ENCODE results near the gene KDM4B. TPM values are rescaled to one million over a fixed set of nuclear protein-coding genes. Genes with fewer than 3 reads are reported as not detected.

KDM4B gene
- total and polyA plus RNA-seq, 10 of the 15 experiments (the other 5 are each of a cell fraction or from before 2014, with no cell fraction given), result 0.47 to 49.6 (median 16.2) TPM

DNA sequence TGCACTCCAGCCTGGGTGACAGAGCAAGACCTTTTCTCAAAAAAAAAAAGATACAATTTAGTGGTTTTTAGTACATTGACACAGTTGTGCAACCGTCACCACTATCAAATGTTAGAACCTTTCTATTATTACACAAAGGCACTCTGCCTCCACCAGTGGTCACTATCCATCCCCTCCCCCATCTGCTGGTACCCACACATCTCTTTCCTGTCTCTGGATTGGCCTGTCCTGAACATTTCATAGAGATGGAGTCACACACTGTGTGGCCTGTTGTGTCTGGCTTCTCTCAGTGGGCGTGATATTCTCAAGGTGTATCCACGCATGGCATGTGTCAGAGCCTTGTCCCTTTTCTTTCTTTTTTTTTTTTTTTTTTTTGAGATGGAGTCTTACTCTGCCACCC lies 11.2 kb downstream of the KDM4B start:
- no peaks in the 10 kb centered on the region for H3K27me3 ChIP-seq (replicated peaks in 1 of 2; ENCODE audit: control insufficient read depth in 2 of 2, insufficient read depth in 2 of 2, low read length in 1 of 2)
- CTCF ChIA-PET, result interaction anchor here (1.3 to 1.4 kb wide), 3 partner anchors 9 to 51 kb away, joined by 4 to 8 read pairs (median 7); no protein-coding TSS in a partner anchor
- BruUV-seq (replicated peaks), result no TSS peak
- in situ Hi-C loops (cut with MboI), result no loop called here
- peaks cover 8% of the 10 kb centered on the region for H3K4me1 ChIP-seq (ENCODE audit: control insufficient read depth, insufficient read depth, low read length)
- H3K9me3 ChIP-seq (replicated peaks; ENCODE audit: control insufficient read depth, insufficient read depth, low read length), result no peaks in the 10 kb centered on the region
- RAD21 ChIA-PET (ENCODE audit: unreplicated experiment), result no interaction called here
- SMC1A ChIA-PET (ENCODE audit: uncharacterized antibody, unreplicated experiment), result interaction anchor here (1.2 kb wide), 1 partner anchor 9 kb away, joined by 4 read pairs; no protein-coding TSS in a partner anchor
- peaks cover 52% of the 10 kb centered on the region for H3K79me2 ChIP-seq (ENCODE audit: control insufficient read depth, insufficient read depth, low read length)
- H2AFZ ChIP-seq (ENCODE audit: control insufficient read depth, low read depth, low read length), result no peak overlapping the region
- intact Hi-C loops (cut with micrococcal nuclease; ENCODE audit: unreplicated experiment), result no loop called here
- POLR2A ChIA-PET, result interaction anchor here (0.5 kb wide), 1 partner anchor 343 kb away, joined by 7 read pairs; no protein-coding TSS in a partner anchor
- TF ChIP-seq TCF7 (IDR thresholded peaks at IDR 0.05; ENCODE audit: borderline replicate concordance), result no peak
- TF ChIP-seq, protein P1, sequence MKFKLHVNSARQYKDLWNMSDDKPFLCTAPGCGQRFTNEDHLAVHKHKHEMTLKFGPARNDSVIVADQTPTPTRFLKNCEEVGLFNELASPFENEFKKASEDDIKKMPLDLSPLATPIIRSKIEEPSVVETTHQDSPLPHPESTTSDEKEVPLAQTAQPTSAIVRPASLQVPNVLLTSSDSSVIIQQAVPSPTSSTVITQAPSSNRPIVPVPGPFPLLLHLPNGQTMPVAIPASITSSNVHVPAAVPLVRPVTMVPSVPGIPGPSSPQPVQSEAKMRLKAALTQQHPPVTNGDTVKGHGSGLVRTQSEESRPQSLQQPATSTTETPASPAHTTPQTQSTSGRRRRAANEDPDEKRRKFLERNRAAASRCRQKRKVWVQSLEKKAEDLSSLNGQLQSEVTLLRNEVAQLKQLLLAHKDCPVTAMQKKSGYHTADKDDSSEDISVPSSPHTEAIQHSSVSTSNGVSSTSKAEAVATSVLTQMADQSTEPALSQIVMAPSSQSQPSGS (IDR thresholded peaks at IDR 0.05; ENCODE audit: low read length), result no peak
- TF ChIP-seq, protein P2, sequence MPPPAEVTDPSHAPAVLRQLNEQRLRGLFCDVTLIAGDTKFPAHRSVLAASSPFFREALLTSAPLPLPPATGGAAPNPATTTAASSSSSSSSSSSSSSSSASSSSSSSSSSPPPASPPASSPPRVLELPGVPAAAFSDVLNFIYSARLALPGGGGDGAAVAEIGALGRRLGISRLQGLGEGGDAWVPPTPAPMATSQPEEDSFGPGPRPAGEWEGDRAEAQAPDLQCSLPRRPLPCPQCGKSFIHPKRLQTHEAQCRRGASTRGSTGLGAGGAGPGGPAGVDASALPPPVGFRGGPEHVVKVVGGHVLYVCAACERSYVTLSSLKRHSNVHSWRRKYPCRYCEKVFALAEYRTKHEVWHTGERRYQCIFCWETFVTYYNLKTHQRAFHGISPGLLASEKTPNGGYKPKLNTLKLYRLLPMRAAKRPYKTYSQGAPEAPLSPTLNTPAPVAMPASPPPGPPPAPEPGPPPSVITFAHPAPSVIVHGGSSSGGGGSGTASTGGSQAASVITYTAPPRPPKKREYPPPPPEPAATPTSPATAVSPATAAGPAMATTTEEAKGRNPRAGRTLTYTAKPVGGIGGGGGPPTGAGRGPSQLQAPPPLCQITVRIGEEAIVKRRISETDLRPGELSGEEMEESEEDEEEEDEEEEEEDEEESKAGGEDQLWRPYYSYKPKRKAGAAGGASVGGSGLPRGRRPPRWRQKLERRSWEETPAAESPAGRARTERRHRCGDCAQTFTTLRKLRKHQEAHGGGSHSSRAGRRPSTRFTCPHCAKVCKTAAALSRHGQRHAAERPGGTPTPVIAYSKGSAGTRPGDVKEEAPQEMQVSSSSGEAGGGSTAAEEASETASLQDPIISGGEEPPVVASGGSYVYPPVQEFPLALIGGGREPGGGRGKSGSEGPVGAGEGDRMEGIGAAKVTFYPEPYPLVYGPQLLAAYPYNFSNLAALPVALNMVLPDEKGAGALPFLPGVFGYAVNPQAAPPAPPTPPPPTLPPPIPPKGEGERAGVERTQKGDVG (CRISPR knock-in tag; IDR thresholded peaks at IDR 0.05), result no peak
- no peak for TF ChIP-seq NFXL1 (IDR thresholded peaks at IDR 0.05; ENCODE audit: borderline replicate concordance)
- no peak for TF ChIP-seq CBX3 (IDR thresholded peaks at IDR 0.05; ENCODE audit: borderline replicate concordance, low read depth)
- TF ChIP-seq, protein P3, sequence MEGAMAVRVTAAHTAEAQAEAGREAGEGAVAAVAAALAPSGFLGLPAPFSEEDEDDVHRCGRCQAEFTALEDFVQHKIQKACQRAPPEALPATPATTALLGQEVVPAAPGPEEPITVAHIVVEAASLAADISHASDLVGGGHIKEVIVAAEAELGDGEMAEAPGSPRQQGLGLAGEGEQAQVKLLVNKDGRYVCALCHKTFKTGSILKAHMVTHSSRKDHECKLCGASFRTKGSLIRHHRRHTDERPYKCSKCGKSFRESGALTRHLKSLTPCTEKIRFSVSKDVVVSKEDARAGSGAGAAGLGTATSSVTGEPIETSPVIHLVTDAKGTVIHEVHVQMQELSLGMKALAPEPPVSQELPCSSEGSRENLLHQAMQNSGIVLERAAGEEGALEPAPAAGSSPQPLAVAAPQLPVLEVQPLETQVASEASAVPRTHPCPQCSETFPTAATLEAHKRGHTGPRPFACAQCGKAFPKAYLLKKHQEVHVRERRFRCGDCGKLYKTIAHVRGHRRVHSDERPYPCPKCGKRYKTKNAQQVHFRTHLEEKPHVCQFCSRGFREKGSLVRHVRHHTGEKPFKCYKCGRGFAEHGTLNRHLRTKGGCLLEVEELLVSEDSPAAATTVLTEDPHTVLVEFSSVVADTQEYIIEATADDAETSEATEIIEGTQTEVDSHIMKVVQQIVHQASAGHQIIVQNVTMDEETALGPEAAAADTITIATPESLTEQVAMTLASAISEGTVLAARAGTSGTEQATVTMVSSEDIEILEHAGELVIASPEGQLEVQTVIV (IDR thresholded peaks at IDR 0.05; ENCODE audit: borderline replicate concordance, partially characterized antibody), result no peak
- no peak for TF ChIP-seq TBL1XR1 (IDR thresholded peaks at IDR 0.05; ENCODE audit: low read depth, low read length)
- no peak for TF ChIP-seq ZBED1 (IDR thresholded peaks at IDR 0.05; ENCODE audit: borderline replicate concordance)
- H3K27ac ChIP-seq (ENCODE audit: control insufficient read depth, insufficient read depth), result no peak overlapping the region
- ATAC-seq, result no peak
- H4K20me1 ChIP-seq (ENCODE audit: control insufficient read depth, insufficient read depth), result peaks cover 11% of the 10 kb centered on the region
- H3K9ac ChIP-seq (ENCODE audit: control insufficient read depth, insufficient read depth, low read length), result no peak overlapping the region
- H3K36me3 ChIP-seq (ENCODE audit: control insufficient read depth in 2 of 2, insufficient read depth in 2 of 2, low read length in 1 of 2), result peaks cover 2 to 12% of the 10 kb centered on the region in 2 experiments; a peak in 2 of 4 replicates
- no peak for DNase-seq (ENCODE audit: low read depth, low spot score)
- WGBS (ENCODE audit: insufficient coverage, insufficient replicate concordance, low lambda C conversion rate, missing lambda C conversion rate), result 85% methylated on average over 3 of the region's 3 CpGs
- no peak overlapping the region for H3K4me3 ChIP-seq
- no peak for FAIRE-seq
- H3K4me2 ChIP-seq (ENCODE audit: control insufficient read depth, insufficient read depth), result no peak overlapping the region

Measured in GM12878 (cell line).